Right lobe of liver (tissue), 6 donors: ENCODE measurements around the gene NEDD4L. TPM values are rescaled to one million over a fixed set of nuclear protein-coding genes. Genes with fewer than 3 reads are reported as not detected.

ENCODE experiments used
- ATAC-seq, 4 donors: fragments of 200-7000 bp; cut with Tn5 transposase; one replicate each; pipeline ENCODE4 v1.9.1; 2020; ENCODE audit warnings: mild to moderate bottlenecking in 4 of 4, moderate library complexity in 4 of 4
- DNase-seq, 3 donors: peaks; one replicate each; pipeline ENCODE4 v3.0.0-alpha.2; 2020
- H3K27ac ChIP-seq, 3 donors: fragments of 200-600 bp; one replicate each; pipeline ENCODE4 v1.8.0; 2022
- H3K27me3 ChIP-seq, 2 donors: fragments of 200-600 bp; one replicate each; pipeline ENCODE4 v1.8.0; 2022
- H3K36me3 ChIP-seq, 4 donors: fragments of 200-600 bp; sonication (generic) in 1 of 4; one replicate each; pipeline versions ENCODE4 v1.5.1 to v1.8.0; 2017 to 2022; ENCODE audit warnings: control low read depth in 1 of 4
- H3K4me1 ChIP-seq, 4 donors: fragments of 200-600 bp; sonication (generic) in 1 of 4; one replicate each; pipeline versions ENCODE4 v1.5.1 to v1.8.0; 2017 to 2022; ENCODE audit warnings: control low read depth in 1 of 4
- H3K4me3 ChIP-seq, 3 donors: fragments of 200-600 bp; one replicate each; pipeline ENCODE4 v1.8.0; 2022
- H3K9me3 ChIP-seq, 4 donors: fragments of 200-600 bp; sonication (generic) in 1 of 4; one replicate each; pipeline versions ENCODE4 v1.5.1 to v1.8.0; 2017 to 2022; ENCODE audit warnings: control low read depth in 1 of 4
- CTCF ChIP-seq, 4 donors: fragments of 200-600 bp in 3 of 4; fragments of 450-650 bp in 1 of 4; IDR thresholded peaks; one replicate each; pipeline versions ENCODE4 v1.5.1 to v1.8.0; 2016 to 2022; ENCODE audit warnings: antibody characterized with exemption in 4 of 4, mild to moderate bottlenecking in 2 of 4
- POLR2A ChIP-seq: fragments of 450-650 bp; IDR thresholded peaks from one replicate; pipeline ENCODE4 v1.6.1; 2017; ENCODE audit warnings: antibody characterized with exemption, mild to moderate bottlenecking
- WGBS: methylation state at CpG from one replicate; pipeline ENCODE4 v1.1.6; 2018; ENCODE audit warnings: low coverage, low lambda C conversion rate; ENCODE audit not compliant: insufficient coverage; ENCODE audit errors: missing lambda C conversion rate; 5-methylcytosine and 5-hydroxymethylcytosine counted together
- intact Hi-C, 2 donors: fragments of 100-400 bp; cut with DNase I; formaldehyde crosslinking; loops; one replicate each; pipeline versions ENCODE4 v1.11.2 to v1.14.1; 2022
- total RNA-seq, 6 experiments: library from RNA; depleted of rRNA in 2 of 6; stranded (reverse); fragments of >200 nt in 2 of 6; fragmentation: NEBNext Ultra II Directional in 3 of 6; extraction: Animal tissue kit (Norgen Biotek cat#: 25700) in 3 of 6; gene quantifications; one replicate each; pipeline versions ENCODE4 v1.1.0 to v1.2.4, GENCODE V29; 2016 to 2023
- donor health status: DM: no; HTN: yes; CAD: no.
- donor health status: DM: no; HTN: no; CAD: no.
- donor health status: DM: no; HTN: no; CAD: no.
- donor health status: DM: no; HTN: yes; CAD: no.
- donor health status: DM: no; HTN: yes; CAD: no.

Gene NEDD4L
- total RNA-seq, 6 experiments from 2014 or later: 21.5 to 41.0 (median 33.2) TPM

GRCh38 chr18:58367425-58368140 is 323.6 kb downstream of the NEDD4L start:
- no peaks in the 10 kb centered on the region for H3K27me3 ChIP-seq
- intact Hi-C loops: no loop called here
- TF ChIP-seq POLR2A (no peak), CTCF (IDR thresholded peaks at IDR 0.05) (no peak)
- ATAC-seq (no peak), DNase-seq (no peak)
- no peak overlapping the region for H3K4me3 ChIP-seq
- no peak overlapping the region for H3K27ac ChIP-seq
- H3K9me3 ChIP-seq: no peaks in the 10 kb centered on the region
- peaks cover 0 to 9% (median 5%) of the 10 kb centered on the region in 4 donors for H3K4me1 ChIP-seq
- WGBS: 98% methylated on average over 6 of the region's 9 CpGs
- no peaks in the 10 kb centered on the region for H3K36me3 ChIP-seq

DNA sequence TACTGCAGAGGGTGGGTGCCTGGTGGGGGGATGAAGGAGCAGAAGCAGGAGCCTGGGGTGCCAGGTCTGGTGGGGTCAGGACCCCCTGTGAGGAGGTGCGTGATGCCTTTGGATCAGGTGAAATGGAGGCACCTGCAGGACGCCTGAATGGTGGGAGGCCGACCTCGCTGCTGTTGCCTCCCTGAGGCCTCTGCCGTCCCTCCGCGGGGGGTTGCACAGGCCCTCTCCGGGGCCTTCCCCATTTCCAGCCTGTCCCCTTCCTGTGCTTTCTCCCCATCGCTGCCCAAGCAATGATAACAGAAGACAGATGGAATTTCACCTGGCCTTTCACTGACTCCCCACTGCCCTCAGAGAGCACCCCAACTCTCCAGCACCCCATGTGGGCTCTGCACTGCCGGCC is 325.6 kb downstream of the NEDD4L start:
- 62% methylated on average over 4 of the region's 10 CpGs for whole genome bisulfite sequencing
- no peak overlapping the region for H3K27ac ChIP-seq
- H3K27me3 ChIP-seq: no peaks in the 10 kb centered on the region
- no peak for TF ChIP-seq CTCF (IDR thresholded peaks at IDR 0.05)
- no peak for TF ChIP-seq POLR2A
- intact Hi-C loops: no loop called here
- peaks cover 0 to 3% (median 0%) of the 10 kb centered on the region in 4 donors for H3K36me3 ChIP-seq
- no peaks in the 10 kb centered on the region for H3K9me3 ChIP-seq
- peak in 1 of 4 donors; percentile 32 for ATAC-seq
- H3K4me1 ChIP-seq: no peaks in the 10 kb centered on the region
- H3K4me3 ChIP-seq: no peak overlapping the region
- no peak for DNase-seq

- Histone ChIP-seq H3K4me1 (no peaks in the 10 kb centered on the region), H3K4me3 (no peak overlapping the region), H3K36me3 (peaks cover 0 to 3% (median 0%) of the 10 kb centered on the region in 4 donors), H3K27ac (no peak overlapping the region), H3K9me3 (no peaks in the 10 kb centered on the region), H3K27me3 (no peaks in the 10 kb centered on the region)
- intact Hi-C loops: no loop called here
- WGBS: 92% methylated on average over 9 of the region's 10 CpGs
- ATAC-seq (no peak), DNase-seq (no peak)
- TF ChIP-seq CTCF (IDR thresholded peaks at IDR 0.05) (no peak), POLR2A (no peak)
These were observed 326.1 kb downstream of the NEDD4L start for GRCh38 chr18:58370038-58370580.

DNA sequence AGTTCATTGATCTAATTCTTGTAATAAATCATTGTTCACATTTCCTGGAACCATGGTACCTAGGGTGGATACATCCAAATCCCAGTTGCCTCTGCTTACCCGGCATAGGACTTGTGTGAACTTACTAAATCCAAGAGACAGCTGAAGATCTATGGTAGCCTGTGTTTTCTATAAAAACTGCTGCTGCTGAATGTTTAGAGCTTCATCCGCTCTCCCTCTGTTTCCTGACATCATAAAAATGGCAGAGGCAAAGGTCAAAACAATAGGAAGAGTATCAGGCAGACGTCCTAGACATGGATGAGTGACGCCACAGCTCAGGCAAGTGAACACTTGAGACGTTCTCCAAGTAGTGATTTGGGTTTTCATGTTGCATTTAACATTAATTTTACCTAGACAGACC is 326.6 kb downstream of the NEDD4L start:
- DNase-seq: no peak
- ATAC-seq: no peak
- H3K36me3 ChIP-seq: peaks cover 0 to 3% (median 0%) of the 10 kb centered on the region in 4 donors
- intact Hi-C loops: no loop called here
- H3K9me3 ChIP-seq: no peaks in the 10 kb centered on the region
- no peak overlapping the region for H3K27ac ChIP-seq
- WGBS: 82% methylated on average over 5 of the region's 5 CpGs
- H3K4me3 ChIP-seq: no peak overlapping the region
- TF ChIP-seq CTCF (IDR thresholded peaks at IDR 0.05): no peak
- TF ChIP-seq POLR2A: no peak
- H3K27me3 ChIP-seq: no peaks in the 10 kb centered on the region
- H3K4me1 ChIP-seq: no peaks in the 10 kb centered on the region
